Fibroblast of villous mesenchyme (primary cell): ENCODE results near the gene MAPKAP1. TPM values are rescaled to one million over a fixed set of nuclear protein-coding genes. Genes with fewer than 3 reads are reported as not detected.

Experiments used
- DNase-seq: peaks from one replicate; pipeline ENCODE4 v3.0.0-alpha.2; 2010; ENCODE audit warnings: low read depth
- H3K4me3 ChIP-seq: 2 replicates; pipeline ENCODE4 v1.5.1; 2011; ENCODE audit warnings: low read depth, mild to moderate bottlenecking, low read length
- CTCF ChIP-seq: IDR thresholded peaks from 2 replicates; pipeline ENCODE4 v1.5.1; 2012; ENCODE audit warnings: low read depth, mild to moderate bottlenecking, low read length; ENCODE audit not compliant: insufficient read depth
- total RNA-seq: library from RNA; depleted of rRNA; stranded (reverse); fragments of >200 nt; gene quantifications from 2 replicates; pipeline ENCODE4 v1.2.3, GENCODE V29; 2012

MAPKAP1 gene
- total RNA-seq, 1 donor: 92.0 TPM

- no peak overlapping the region for H3K4me3 ChIP-seq
- no peak for TF ChIP-seq CTCF
- DNase-seq: no peak
Observed at GRCh38 chr9:125739436-125739835, 32.4 kb upstream of the MAPKAP1 start.

GRCh38 chr9:125732562-125732961, 25.6 kb upstream of the MAPKAP1 start:
- DNase-seq: peak; percentile 30
- TF ChIP-seq CTCF: no peak
- H3K4me3 ChIP-seq: no peak overlapping the region

GRCh38 chr9:125730168-125730567, 23.2 kb upstream of the MAPKAP1 start:
- H3K4me3 ChIP-seq: no peak overlapping the region
- TF ChIP-seq CTCF: no peak
- DNase-seq: no peak

GRCh38 chr9:125726456-125727132, 19.6 kb upstream of the MAPKAP1 start:
- TF ChIP-seq CTCF: no peak
- no peak for DNase-seq
- no peak overlapping the region for H3K4me3 ChIP-seq

GRCh38 chr9:125707472-125707804, 430 bp upstream of the MAPKAP1 start:
- TF ChIP-seq CTCF: no peak
- DNase-seq: no peak
- H3K4me3 ChIP-seq: no peak overlapping the region

- TF ChIP-seq CTCF: no peak
- DNase-seq: no peak
- H3K4me3 ChIP-seq: peak overlapping the region; percentile 91
Observed at GRCh38 chr9:125705893-125706292, 1.1 kb downstream of the MAPKAP1 start.

GRCh38 chr9:125703662-125704061, 3.3 kb downstream of the MAPKAP1 start:
- no peak for DNase-seq
- no peak for TF ChIP-seq CTCF
- H3K4me3 ChIP-seq: no peak overlapping the region
